H9 (cell line): ENCODE measurements around the gene ZMYND8. TPM values are rescaled to one million over a fixed set of nuclear protein-coding genes. Genes with fewer than 3 reads are reported as not detected.

Source experiments
- DNase-seq: peaks from one replicate; pipeline ENCODE4 v3.0.0-alpha.2; 2017
- H2AFZ ChIP-seq: one replicate; pipeline ENCODE4 v1.6.1; 2013; ENCODE audit warnings: mild to moderate bottlenecking, low read length, control low read depth, moderate library complexity
- H2AK5ac ChIP-seq: 2 replicates; pipeline ENCODE4 v1.6.1; 2013; ENCODE audit warnings: low read length, control low read depth, mixed read lengths; ENCODE audit not compliant: insufficient read length
- H2BK120ac ChIP-seq: one replicate; pipeline ENCODE4 v1.6.1; 2013; ENCODE audit warnings: low read depth, mild to moderate bottlenecking, low read length, control low read depth, inconsistent platforms; ENCODE audit not compliant: poor library complexity, severe bottlenecking
- H2BK12ac ChIP-seq: 2 replicates; pipeline ENCODE4 v1.6.1; 2013; ENCODE audit warnings: low read length, control low read depth, mixed read lengths, low read depth; ENCODE audit not compliant: insufficient read length
- H2BK15ac ChIP-seq: 2 replicates; pipeline ENCODE4 v1.6.1; 2013; ENCODE audit warnings: low read depth, low read length, control low read depth
- H2BK20ac ChIP-seq: one replicate; pipeline ENCODE4 v1.6.1; 2013; ENCODE audit warnings: low read depth, mild to moderate bottlenecking, low read length, control low read depth, inconsistent platforms; ENCODE audit not compliant: poor library complexity, severe bottlenecking
- H2BK5ac ChIP-seq: 2 replicates; pipeline ENCODE4 v1.6.1; 2013; ENCODE audit warnings: low read length, control low read depth, mixed read lengths; ENCODE audit not compliant: insufficient read length
- H3K14ac ChIP-seq: 2 replicates; pipeline ENCODE4 v1.6.1; 2013; ENCODE audit warnings: low read length, control low read depth; ENCODE audit not compliant: insufficient read depth
- H3K18ac ChIP-seq: 2 replicates; pipeline ENCODE4 v1.6.1; 2013; ENCODE audit warnings: low read depth, mild to moderate bottlenecking, mixed read lengths, low read length, control low read depth; ENCODE audit not compliant: insufficient read length
- H3K23ac ChIP-seq: 2 replicates; pipeline ENCODE4 v1.6.1; 2013; ENCODE audit warnings: low read length, control low read depth, mixed read lengths, low read depth; ENCODE audit not compliant: insufficient read length
- H3K23me2 ChIP-seq: 2 replicates; pipeline ENCODE4 v1.6.1; 2013; ENCODE audit warnings: low read depth, mild to moderate bottlenecking, mixed read lengths, low read length, control low read depth; ENCODE audit not compliant: insufficient read length, poor library complexity, severe bottlenecking
- H3K27ac ChIP-seq: 2 replicates; pipeline ENCODE4 v1.5.1; 2013; ENCODE audit warnings: low read length, control low read depth, mixed read lengths, low read depth; ENCODE audit not compliant: insufficient read length
- H3K27me3 ChIP-seq: 2 replicates; pipeline ENCODE4 v1.6.1; 2013; ENCODE audit warnings: low read length, control low read depth, inconsistent platforms; ENCODE audit not compliant: insufficient read depth
- H3K4ac ChIP-seq: 2 replicates; pipeline ENCODE4 v1.6.1; 2013; ENCODE audit warnings: low read depth, mild to moderate bottlenecking, control low read depth, inconsistent platforms, low read length, moderate library complexity
- H3K4me1 ChIP-seq: 2 replicates; pipeline ENCODE4 v1.6.1; 2013; ENCODE audit warnings: low read length, control low read depth, inconsistent platforms; ENCODE audit not compliant: insufficient read depth
- H3K4me2 ChIP-seq: 2 replicates; pipeline ENCODE4 v1.6.1; 2013; ENCODE audit warnings: low read length, control low read depth, mixed read lengths; ENCODE audit not compliant: insufficient read length, insufficient read depth
- H3K56ac ChIP-seq: 2 replicates; pipeline ENCODE4 v1.6.1; 2013; ENCODE audit warnings: low read depth, mild to moderate bottlenecking, mixed read lengths, low read length, control low read depth; ENCODE audit not compliant: insufficient read length
- H3K79me1 ChIP-seq: 2 replicates; pipeline ENCODE4 v1.6.1; 2013; ENCODE audit warnings: low read depth, mild to moderate bottlenecking, moderate library complexity, low read length, control low read depth, inconsistent platforms; ENCODE audit not compliant: insufficient read depth, poor library complexity, severe bottlenecking
- H3K79me2 ChIP-seq: 2 replicates; pipeline ENCODE4 v1.6.1; 2013; ENCODE audit warnings: low read length, control low read depth, inconsistent platforms; ENCODE audit not compliant: insufficient read depth
- H3K9ac ChIP-seq: 2 replicates; pipeline ENCODE4 v1.6.1; 2013; ENCODE audit warnings: low read length, control low read depth, mixed read lengths; ENCODE audit not compliant: insufficient read length; ENCODE audit errors: extremely low read depth
- H3K9me3 ChIP-seq: one replicate; pipeline ENCODE4 v1.6.1; 2013; ENCODE audit warnings: low read depth, low read length, inconsistent platforms; ENCODE audit not compliant: control insufficient read depth
- H3T11ph ChIP-seq: one replicate; pipeline ENCODE4 v1.6.1; 2013; ENCODE audit warnings: mild to moderate bottlenecking, low read length, control low read depth, inconsistent platforms
- H4K20me1 ChIP-seq: one replicate; pipeline ENCODE4 v1.6.1; 2013; ENCODE audit not compliant: control insufficient read depth, insufficient read length, insufficient read depth
- H4K5ac ChIP-seq: 2 replicates; pipeline ENCODE4 v1.6.1; 2013; ENCODE audit warnings: low read depth, mild to moderate bottlenecking, mixed read lengths, low read length, control low read depth; ENCODE audit not compliant: insufficient read length
- H4K8ac ChIP-seq: replicated peaks from 2 replicates; pipeline ENCODE4 v1.6.1; 2013; ENCODE audit warnings: low read length, control low read depth, mixed read lengths, low read depth; ENCODE audit not compliant: insufficient read length
- H4K91ac ChIP-seq: 2 replicates; pipeline ENCODE4 v1.6.1; 2013; ENCODE audit warnings: low read depth, mild to moderate bottlenecking, moderate library complexity, mixed read lengths, low read length, control low read depth; ENCODE audit not compliant: insufficient read length
- H3K27ac Mint-ChIP-seq, 3 experiments: 2 replicates in 2 of 3; 3 replicates in 1 of 3; pipeline ENCODE4 v1.8.0; 2020 to 2021; ENCODE audit warnings: mixed read lengths in 3 of 3, mild to moderate bottlenecking in 1 of 3, moderate library complexity in 1 of 3
- H3K27me3 Mint-ChIP-seq: 2 replicates; pipeline ENCODE4 v1.8.0; 2021; ENCODE audit warnings: low read depth, mild to moderate bottlenecking, moderate library complexity, mixed read lengths
- H3K36me3 Mint-ChIP-seq, 3 experiments: 2 replicates in 2 of 3; 3 replicates in 1 of 3; pipeline ENCODE4 v1.8.0; 2020 to 2021; ENCODE audit warnings: low read depth in 3 of 3, mixed read lengths in 3 of 3; ENCODE audit not compliant: insufficient read depth in 1 of 3
- H3K4me1 Mint-ChIP-seq, 2 experiments: 2 replicates each; pipeline ENCODE4 v1.8.0; 2020; ENCODE audit warnings: mixed read lengths in 2 of 2
- H3K4me3 Mint-ChIP-seq, 2 experiments: 2 replicates in 1 of 2; 3 replicates in 1 of 2; pipeline ENCODE4 v1.8.0; 2020 to 2021; ENCODE audit warnings: mild to moderate bottlenecking in 2 of 2, mixed read lengths in 2 of 2, moderate library complexity in 1 of 2
- H3K9me3 Mint-ChIP-seq, 2 experiments: 2 replicates in 1 of 2; 3 replicates in 1 of 2; pipeline ENCODE4 v1.8.0; 2020; ENCODE audit warnings: mild to moderate bottlenecking in 2 of 2, mixed read lengths in 2 of 2, moderate library complexity in 1 of 2
- WGBS: extraction: QIAGEN DNeasy Blood & Tissue Kit; methylation state at CpG from one replicate; pipeline ENCODE4 v1.1.7; 2013; ENCODE audit warnings: missing lambda C conversion rate, low lambda C conversion rate, mixed read lengths; ENCODE audit not compliant: insufficient read length; ENCODE audit errors: extremely low coverage; 5-methylcytosine and 5-hydroxymethylcytosine counted together
- total RNA-seq: library from RNA; stranded (reverse); gene quantifications from 2 replicates; pipeline ENCODE4 v1.2.1, GENCODE V29; 2021
- TF ChIP-seq, protein P1 (sequence below): fragments of 200-600 bp; sonication (generic); conservative IDR thresholded peaks from 3 replicates; pipeline ENCODE4 v1.8.0; 2021; ENCODE audit warnings: antibody characterized with exemption, mild to moderate bottlenecking

The ZMYND8 gene
- total RNA-seq, 1 experiment from 2014 or later, result 158 TPM

DNA sequence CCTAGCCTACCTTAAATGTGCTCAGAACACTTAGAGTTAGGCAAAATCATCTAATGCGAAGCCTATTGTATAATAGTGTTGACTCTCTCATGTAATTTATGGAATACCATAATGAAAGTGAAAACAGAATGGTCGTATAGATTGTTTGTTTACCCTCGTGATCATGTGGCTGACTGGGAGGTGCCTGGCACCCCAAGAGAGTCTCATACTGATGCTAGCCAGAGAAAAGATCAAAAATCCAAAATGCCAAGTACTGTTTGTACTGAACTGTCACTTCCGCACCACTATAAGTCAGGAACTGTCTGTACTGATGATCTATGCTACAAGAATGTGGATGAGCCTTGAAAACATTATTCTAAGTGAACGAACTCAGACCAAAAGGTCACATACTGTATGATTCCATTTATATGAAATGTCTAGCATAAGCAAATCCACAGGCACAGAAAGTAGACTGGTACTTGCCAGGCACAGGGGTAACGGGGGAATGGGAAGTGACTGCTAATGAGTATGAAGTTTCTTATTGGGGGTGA is 22.4 kb downstream of the ZMYND8 start:
- peak overlapping the region; percentile 47 for H3K27ac ChIP-seq
- Mint-ChIP-seq H3K27me3 (no peaks in the 10 kb centered on the region), H3K9me3 (no peaks in the 10 kb centered on the region), H3K4me3 (peak overlapping the region in 1 of 2 experiments; percentile 39; a peak in 1 of 5 replicates), H3K4me1 (peaks cover 64 to 72% of the 10 kb centered on the region in 2 experiments), H3K36me3 (peaks cover 16 to 65% (median 45%) of the 10 kb centered on the region in 3 experiments; a peak in 6 of 7 replicates), H3K27ac (peak overlapping the region in 2 of 3 experiments; percentile 28 to 80; a peak in 4 of 7 replicates)
- no peak overlapping the region for H2AK5ac ChIP-seq
- no peaks in the 10 kb centered on the region for H3K9me3 ChIP-seq
- no peak overlapping the region for H4K8ac ChIP-seq
- H3K14ac ChIP-seq, result no peak overlapping the region
- H2BK120ac ChIP-seq, result no peak overlapping the region
- H3K79me2 ChIP-seq, result peaks cover 74% of the 10 kb centered on the region
- no peak overlapping the region for H3K18ac ChIP-seq
- H2BK15ac ChIP-seq, result no peak overlapping the region
- no peak overlapping the region for H3K23ac ChIP-seq
- no peak overlapping the region for H4K91ac ChIP-seq
- H3K4me1 ChIP-seq, result peaks cover 37% of the 10 kb centered on the region
- H3K4me2 ChIP-seq, result no peak overlapping the region
- H3K9ac ChIP-seq, result no peak overlapping the region
- H3K4ac ChIP-seq, result no peak overlapping the region
- H3K56ac ChIP-seq, result no peak overlapping the region
- H3K27me3 ChIP-seq, result no peaks in the 10 kb centered on the region
- H2BK12ac ChIP-seq, result no peak overlapping the region
- no peak overlapping the region for H3T11ph ChIP-seq
- H3K23me2 ChIP-seq, result no peaks in the 10 kb centered on the region
- H3K79me1 ChIP-seq, result peaks cover 3% of the 10 kb centered on the region
- no CpG with 5 or more reads among the region's 6 CpGs for WGBS
- TF ChIP-seq, protein P1, sequence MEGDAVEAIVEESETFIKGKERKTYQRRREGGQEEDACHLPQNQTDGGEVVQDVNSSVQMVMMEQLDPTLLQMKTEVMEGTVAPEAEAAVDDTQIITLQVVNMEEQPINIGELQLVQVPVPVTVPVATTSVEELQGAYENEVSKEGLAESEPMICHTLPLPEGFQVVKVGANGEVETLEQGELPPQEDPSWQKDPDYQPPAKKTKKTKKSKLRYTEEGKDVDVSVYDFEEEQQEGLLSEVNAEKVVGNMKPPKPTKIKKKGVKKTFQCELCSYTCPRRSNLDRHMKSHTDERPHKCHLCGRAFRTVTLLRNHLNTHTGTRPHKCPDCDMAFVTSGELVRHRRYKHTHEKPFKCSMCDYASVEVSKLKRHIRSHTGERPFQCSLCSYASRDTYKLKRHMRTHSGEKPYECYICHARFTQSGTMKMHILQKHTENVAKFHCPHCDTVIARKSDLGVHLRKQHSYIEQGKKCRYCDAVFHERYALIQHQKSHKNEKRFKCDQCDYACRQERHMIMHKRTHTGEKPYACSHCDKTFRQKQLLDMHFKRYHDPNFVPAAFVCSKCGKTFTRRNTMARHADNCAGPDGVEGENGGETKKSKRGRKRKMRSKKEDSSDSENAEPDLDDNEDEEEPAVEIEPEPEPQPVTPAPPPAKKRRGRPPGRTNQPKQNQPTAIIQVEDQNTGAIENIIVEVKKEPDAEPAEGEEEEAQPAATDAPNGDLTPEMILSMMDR, result no peak
- H4K5ac ChIP-seq, result no peak overlapping the region
- no peaks in the 10 kb centered on the region for H4K20me1 ChIP-seq
- H2BK5ac ChIP-seq, result no peak overlapping the region
- no peak overlapping the region for H2AFZ ChIP-seq
- no peak for DNase-seq
- H2BK20ac ChIP-seq, result no peak overlapping the region
